ENCODE measurements around the gene ZNF611. TPM values are rescaled to one million over a fixed set of nuclear protein-coding genes. Genes with fewer than 3 reads are reported as not detected.
"Not testable (repeated sequence)": the region's sequence is repeated elsewhere in the genome, so short reads cannot be mapped to it uniquely, and the experiment has no call there.

The ZNF611 gene
- total RNA-seq, 1 donor from 2014 or later, result 24.7 TPM

GRCh38 chr19:52743091-52743490, 8.2 kb upstream of the ZNF611 start:
- Mint-ChIP-seq H3K27ac (no peak overlapping the region), H3K36me3 (no peaks in the 10 kb centered on the region), H3K9me3 (no peaks in the 10 kb centered on the region), H3K4me3 (no peak overlapping the region), H3K4me1 (ENCODE audit: unreplicated experiment) (peaks cover 18% of the 10 kb centered on the region), H3K27me3 (peaks cover 3% of the 10 kb centered on the region)
- no peak for TF ChIP-seq CTCF (conservative IDR thresholded peaks at IDR 0.05)
- DNase-seq (ENCODE audit: extremely low spot score, unreplicated experiment), result no peak

- TF ChIP-seq CTCF (conservative IDR thresholded peaks at IDR 0.05), result no peak
- peak overlapping the region; percentile 18 for H3K4me3 Mint-ChIP-seq
Observed at GRCh38 chr19:52742516-52742915, 7.7 kb upstream of the ZNF611 start.

GRCh38 chr19:52741951-52742485, 7.2 kb upstream of the ZNF611 start:
- H3K4me1 Mint-ChIP-seq (ENCODE audit: unreplicated experiment), result peaks cover 16% of the 10 kb centered on the region
- no peak for DNase-seq (ENCODE audit: extremely low spot score, unreplicated experiment)
- no peaks in the 10 kb centered on the region for H3K36me3 Mint-ChIP-seq
- H3K27ac Mint-ChIP-seq, result peak overlapping the region; percentile 59
- H3K27me3 Mint-ChIP-seq, result peaks cover 3% of the 10 kb centered on the region
- H3K9me3 Mint-ChIP-seq, result no peaks in the 10 kb centered on the region
- peak overlapping the region; percentile 27 for H3K4me3 Mint-ChIP-seq
- TF ChIP-seq CTCF (conservative IDR thresholded peaks at IDR 0.05), result no peak

More at GRCh38 chr19:52742516-52742915, 7.7 kb upstream of the ZNF611 start:
- Mint-ChIP-seq H3K4me1 (ENCODE audit: unreplicated experiment) (peaks cover 16% of the 10 kb centered on the region), H3K9me3 (no peaks in the 10 kb centered on the region), H3K36me3 (no peaks in the 10 kb centered on the region), H3K27ac (peak overlapping the region; percentile 59), H3K27me3 (peaks cover 3% of the 10 kb centered on the region)
- no peak for DNase-seq (ENCODE audit: extremely low spot score, unreplicated experiment)

GRCh38 chr19:52741371-52741770, 6.5 kb upstream of the ZNF611 start:
- Mint-ChIP-seq H3K4me3 (peak overlapping the region; percentile 27), H3K4me1 (ENCODE audit: unreplicated experiment) (peaks cover 16% of the 10 kb centered on the region), H3K27ac (peak overlapping the region; percentile 59)
- not testable (repeated sequence) for H3K9me3 Mint-ChIP-seq; DNase-seq (ENCODE audit: extremely low spot score, unreplicated experiment); H3K27me3 Mint-ChIP-seq; H3K36me3 Mint-ChIP-seq

- no peak for DNase-seq (ENCODE audit: extremely low spot score, unreplicated experiment)
- Mint-ChIP-seq H3K36me3 (no peaks in the 10 kb centered on the region), H3K27ac (no peak overlapping the region), H3K4me1 (ENCODE audit: unreplicated experiment) (peaks cover 24% of the 10 kb centered on the region), H3K27me3 (peaks cover 3% of the 10 kb centered on the region), H3K9me3 (no peaks in the 10 kb centered on the region), H3K4me3 (no peak overlapping the region)
- no peak for TF ChIP-seq CTCF (conservative IDR thresholded peaks at IDR 0.05)
Observed at GRCh38 chr19:52739576-52739975, 4.7 kb upstream of the ZNF611 start.

GRCh38 chr19:52735734-52736133, 890 bp upstream of the ZNF611 start:
- H3K4me3 Mint-ChIP-seq, result peak overlapping the region; percentile 94
- peaks cover 5% of the 10 kb centered on the region for H3K36me3 Mint-ChIP-seq
- no peaks in the 10 kb centered on the region for H3K27me3 Mint-ChIP-seq
- no peak for TF ChIP-seq CTCF (conservative IDR thresholded peaks at IDR 0.05)
- peaks cover 19% of the 10 kb centered on the region for H3K4me1 Mint-ChIP-seq (ENCODE audit: unreplicated experiment)
- peak overlapping the region; percentile 98 for H3K27ac Mint-ChIP-seq
- no peak for DNase-seq (ENCODE audit: extremely low spot score, unreplicated experiment)
- no peaks in the 10 kb centered on the region for H3K9me3 Mint-ChIP-seq
